GM21515 (cell line): ENCODE data around the gene CBLC.

Experiments
- ATAC-seq: cut with Tn5 transposase; IDR thresholded peaks from one replicate; pipeline ENCODE4 v1.9.1; 2021; ENCODE audit not compliant: unreplicated experiment

CBLC gene

DNA sequence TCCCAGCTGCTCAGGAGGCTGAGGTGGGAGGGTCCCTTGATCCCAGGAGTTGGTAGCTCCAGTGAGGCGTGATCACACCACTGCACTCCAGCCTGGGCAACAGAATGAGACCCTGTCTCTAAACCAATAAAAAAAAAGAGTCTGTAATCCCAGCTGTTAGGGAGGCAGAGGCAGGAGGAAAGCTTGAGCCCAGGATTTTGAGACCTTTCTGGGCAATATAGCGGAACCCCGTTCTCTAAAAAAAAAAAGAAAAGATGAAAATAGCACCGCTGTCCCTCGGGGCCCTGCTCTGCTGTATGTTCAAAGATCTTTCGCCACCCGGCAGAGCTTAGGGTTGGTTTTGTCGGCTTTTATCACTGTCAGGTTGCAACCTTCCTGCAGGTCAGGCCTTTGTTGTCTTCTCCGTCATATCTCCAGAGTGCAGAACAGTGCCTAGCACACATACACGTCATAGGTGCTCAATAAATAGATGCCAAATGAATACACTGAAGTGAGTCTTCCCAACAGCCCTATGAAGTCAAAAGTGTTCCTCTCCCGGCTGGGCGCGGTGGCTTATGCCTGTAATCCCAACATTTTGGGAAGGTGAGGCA lies 17.8 kb downstream of the CBLC start:
- ATAC-seq, result no peak

DNA sequence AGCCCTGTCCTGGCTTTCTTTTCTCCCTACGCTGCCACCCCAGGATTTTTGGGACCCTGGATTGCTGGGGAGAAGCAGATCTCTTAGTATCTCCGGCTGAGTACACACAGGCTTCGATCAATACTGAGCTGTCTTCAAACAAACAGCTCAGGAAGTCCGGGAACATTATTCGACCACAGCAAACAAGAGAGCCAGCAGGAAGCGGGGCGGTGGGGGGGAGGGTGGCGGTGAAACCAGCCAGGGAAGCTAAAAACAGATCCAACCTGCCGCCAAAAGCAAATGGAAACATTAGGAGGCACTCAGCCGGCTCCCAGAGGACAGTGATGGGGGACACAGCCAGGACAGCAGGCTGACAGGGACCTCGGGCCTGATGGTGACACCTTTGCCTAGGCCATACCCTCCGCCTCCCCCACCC lies 19.0 kb downstream of the CBLC start:
- no peak for ATAC-seq

DNA sequence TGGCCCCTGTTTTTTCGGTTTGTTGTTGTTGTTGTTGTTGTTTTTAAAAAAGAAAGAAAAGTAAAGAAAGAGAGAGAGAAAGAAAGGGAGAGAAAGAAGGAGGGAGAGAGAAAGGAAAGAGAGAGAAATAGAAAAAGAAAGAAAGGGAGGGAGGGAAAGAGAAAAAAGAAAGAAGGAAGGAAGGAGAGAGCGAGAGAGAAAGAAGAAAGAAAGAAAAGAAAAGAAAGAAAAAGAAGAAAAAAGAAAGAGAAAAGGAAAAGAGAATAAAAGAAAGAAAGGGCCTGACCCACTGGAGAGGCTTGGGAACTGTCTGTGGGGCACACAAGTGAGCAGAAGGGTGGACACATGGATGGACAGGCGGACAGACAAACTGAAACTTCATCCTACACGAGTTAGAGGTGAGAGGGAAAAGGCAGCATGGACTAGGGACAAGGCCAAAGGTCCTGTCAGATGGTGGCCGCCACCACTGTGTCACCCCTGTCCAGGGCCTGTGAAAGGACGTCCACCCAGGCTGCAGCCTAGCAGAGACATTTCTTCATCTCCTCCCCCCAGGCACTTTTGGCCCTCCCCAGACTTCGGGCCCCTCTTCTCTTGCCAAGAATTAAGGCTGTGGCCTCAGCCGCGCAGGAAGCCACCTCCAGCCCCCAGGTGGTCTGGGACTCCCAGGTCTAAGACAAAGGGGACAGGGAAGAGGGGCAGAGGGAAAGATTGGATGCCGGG lies 22.1 kb downstream of the CBLC start:
- no peak for ATAC-seq

DNA sequence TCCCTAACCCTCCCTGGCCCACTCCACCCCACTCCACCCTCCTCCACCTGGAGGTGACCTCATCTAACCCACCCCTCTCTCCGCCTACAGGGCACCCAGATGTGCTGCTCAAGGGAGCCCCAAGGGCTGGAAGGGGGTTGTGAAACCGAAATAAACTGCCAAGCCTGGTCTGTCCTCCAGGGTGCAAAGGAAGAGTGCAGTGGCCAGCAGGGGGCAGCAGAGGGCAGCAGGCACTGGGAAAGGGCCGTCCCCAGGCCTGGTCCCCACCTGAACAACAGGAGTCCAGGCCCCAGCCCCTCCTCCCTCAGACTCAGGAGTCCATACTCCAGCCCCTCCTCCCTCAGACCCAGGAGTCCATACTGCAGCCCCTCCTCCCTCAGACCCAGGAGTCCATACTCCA lies 22.8 kb downstream of the CBLC start:
- ATAC-seq, result peak; percentile 55

DNA sequence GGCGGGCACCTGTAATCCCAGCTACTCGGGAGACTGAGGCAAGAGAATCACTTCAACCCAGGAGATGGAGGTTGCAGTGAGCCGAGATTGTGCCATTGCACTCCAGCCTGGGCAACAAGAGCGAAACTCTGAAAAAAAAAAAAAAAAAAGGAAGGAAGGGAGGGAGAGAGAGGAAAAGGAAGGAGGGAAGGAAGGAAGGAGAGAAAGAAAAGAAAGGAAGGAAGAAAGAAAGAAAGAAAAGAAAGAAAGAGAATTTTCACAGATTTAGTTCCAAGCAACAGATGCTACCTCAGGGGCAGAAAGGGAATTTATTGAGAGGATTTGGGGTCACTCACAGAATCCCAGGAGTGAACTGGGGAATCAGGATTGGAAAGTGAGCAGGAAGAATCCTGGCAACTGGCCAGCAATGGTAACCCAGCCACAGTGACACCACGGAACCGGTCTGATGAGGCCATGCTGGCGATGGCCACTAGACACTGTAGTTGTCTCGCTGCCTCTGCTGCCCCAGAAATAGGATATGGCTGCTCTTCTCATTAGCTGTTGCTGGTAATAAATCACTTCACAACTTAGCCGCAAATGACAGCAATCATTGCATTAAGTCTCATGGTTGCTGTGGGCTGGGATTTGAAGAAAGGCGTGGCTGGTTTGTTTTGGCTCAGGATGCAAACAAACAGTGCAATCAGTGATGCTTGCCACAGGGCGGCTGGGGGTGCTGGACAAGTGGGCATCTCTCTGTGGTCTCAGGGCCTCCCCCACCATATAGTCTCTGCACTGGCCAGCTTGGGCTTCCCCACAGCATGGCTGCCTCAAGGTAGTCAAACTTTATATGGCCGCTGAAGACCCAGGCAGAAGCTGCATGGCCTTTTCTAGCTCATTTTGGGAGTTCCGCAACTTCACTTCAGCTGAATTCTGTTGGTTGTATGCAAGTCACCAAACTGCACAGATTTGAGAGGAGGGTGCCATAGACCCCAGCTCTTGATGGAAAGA lies 26.0 kb downstream of the CBLC start:
- ATAC-seq, result no peak

DNA sequence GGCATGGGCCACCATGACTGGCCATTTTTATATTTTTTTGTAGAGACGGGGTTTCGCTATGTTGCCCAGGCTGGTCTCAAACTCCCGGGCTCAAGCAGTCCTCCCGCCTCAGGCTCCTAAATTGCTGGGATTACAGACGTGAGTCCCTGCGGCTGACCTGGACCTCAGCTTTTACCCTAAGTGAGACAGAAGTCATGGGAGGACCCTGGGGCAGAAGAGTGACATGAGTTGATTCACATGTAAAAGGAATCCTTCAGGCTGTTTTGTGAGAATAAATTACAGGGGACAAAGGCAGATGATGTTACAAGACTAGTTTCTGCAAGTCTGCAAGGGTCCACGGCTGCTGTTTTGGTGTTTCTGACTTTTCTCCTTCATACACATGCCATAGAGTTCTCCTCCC lies 28.6 kb downstream of the CBLC start:
- no peak for ATAC-seq

DNA sequence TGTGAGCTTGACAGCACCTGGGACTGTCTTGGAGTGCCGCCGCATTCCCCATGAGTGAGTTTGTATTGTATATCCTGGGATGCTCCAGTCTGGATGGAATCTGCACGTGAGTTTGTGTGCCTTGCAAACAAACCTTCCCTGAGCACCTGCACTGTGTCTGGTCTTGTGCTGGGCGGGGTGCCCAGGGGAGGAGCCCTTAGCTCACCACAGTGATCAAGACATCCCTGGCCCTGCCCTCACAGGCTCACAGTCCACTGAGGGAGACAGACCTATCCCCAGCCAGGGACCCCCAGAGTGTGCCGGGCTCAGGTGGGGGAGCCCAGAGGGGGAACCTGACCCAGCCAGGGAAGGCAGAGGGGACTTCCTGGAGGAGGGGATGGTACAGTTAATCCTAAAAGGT lies 29.5 kb downstream of the CBLC start:
- no peak for ATAC-seq

DNA sequence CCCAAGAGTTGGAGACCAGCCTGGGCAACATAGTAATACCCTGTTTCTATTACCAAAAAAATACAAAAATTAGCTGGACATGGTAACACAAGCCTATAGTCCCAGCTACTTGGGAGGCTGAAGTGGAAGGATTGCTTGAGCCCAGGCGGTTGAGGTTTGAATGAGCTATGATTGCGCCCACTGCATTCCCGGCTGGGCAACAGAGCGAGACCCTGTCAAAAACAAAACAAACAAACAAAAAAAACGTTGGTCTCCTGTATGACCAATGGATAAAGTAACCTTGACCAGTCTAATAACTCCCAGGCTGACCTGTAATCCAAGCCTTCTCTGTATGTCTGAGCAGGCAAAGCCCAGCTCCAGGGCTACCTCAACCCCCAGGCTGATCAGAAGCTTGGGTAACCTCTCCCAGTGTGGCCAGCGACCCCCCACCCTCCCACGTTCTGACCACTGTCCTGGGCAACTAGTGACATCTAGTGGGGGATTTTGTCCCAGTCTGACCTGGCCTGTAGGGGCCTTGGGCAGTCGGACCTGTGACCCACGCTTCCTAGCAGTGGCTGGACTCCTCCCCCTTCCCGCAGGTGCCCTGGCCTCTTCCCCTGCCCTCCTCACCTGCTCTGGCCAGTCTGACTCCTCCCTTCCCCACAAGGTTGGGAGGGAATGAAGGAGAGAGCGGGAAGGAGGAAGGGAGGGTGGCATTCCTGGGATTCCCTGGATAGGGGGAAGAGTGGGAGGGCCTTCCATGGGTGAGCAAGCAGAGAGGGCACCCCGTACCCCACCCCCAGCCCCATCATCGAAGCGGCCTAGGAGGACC lies 30.2 kb downstream of the CBLC start:
- no peak for ATAC-seq

DNA sequence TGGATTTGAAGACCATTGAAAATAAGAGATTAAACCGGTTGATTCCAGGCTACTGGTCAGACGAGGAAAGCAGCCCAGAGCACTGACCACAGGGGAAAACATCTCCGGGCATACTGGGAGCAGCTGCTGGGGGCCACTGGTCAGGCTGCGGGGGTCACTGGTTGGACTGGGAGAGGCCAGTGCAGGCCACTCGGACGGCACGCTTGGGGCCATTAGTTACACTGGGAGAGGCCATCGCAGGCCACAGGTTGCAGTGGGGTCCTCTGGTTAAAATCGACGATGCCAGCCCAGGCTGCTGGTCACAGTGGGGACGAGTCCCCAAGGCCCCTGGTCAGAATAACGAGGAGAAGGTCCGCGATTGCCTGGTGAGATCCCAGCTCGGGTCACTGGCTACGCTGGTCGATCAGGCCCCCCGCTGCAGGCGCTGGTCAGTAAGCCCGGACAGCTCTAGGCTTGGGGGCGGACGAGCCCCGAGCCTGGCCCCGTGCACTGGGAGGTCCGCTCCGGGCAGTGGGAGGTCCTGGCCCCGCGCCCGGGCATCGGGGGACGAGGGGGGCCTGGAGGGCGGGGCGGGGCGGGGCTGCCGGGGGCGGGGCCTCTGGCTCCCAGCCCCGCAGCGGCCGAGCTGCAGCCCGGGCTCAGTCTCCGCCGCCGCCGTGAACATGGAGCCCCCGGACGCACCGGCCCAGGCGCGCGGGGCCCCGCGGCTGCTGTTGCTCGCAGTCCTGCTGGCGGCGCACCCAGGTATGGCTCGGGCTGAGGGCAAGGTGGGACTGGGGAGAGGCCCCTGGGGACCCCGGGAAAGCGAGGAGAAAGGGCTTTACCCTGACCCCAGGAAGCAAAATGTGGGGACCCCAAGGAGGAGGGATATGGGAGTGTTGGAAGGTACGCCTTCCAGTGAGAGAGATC lies 31.0 kb downstream of the CBLC start, which contains the start of gene BCAM:
Gene BCAM (plus strand): TSS at position 641 of the 909 bp plus-strand sequence. CDS start 22 bp downstream, at position 663.
- ATAC-seq, result no peak

DNA sequence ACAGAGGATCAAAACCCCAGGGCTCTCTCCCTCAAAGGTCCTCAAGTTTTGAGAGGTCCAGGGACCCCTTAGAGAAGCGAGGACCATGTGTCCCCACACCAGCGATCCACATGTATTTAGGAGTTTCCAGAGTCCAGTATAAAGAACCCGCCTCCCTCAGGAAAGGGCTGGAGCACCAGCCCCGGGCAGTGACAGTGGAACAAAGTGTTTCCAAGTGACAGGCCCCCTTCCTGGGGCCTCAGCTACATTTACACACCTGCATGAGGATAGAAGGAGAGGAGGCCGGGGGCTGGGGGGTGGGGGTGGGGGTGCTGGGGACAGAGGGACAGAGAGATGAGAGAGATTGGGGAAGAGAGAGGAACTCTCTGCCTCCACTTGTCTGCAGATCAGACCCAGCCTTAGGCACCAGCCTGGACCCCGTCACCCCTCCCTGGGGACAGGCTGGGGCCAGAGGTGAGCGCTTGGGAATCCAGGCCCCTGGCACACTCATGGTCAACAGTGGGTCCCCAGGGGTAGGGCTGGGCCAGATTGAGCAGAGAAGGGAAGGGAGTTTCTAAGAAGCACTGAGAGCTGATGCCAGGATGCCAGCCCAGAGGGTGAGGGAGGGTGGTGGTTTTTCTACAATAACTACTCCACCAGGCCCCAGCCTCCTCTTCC lies 32.0 kb downstream of the CBLC start:
- no peak for ATAC-seq

DNA sequence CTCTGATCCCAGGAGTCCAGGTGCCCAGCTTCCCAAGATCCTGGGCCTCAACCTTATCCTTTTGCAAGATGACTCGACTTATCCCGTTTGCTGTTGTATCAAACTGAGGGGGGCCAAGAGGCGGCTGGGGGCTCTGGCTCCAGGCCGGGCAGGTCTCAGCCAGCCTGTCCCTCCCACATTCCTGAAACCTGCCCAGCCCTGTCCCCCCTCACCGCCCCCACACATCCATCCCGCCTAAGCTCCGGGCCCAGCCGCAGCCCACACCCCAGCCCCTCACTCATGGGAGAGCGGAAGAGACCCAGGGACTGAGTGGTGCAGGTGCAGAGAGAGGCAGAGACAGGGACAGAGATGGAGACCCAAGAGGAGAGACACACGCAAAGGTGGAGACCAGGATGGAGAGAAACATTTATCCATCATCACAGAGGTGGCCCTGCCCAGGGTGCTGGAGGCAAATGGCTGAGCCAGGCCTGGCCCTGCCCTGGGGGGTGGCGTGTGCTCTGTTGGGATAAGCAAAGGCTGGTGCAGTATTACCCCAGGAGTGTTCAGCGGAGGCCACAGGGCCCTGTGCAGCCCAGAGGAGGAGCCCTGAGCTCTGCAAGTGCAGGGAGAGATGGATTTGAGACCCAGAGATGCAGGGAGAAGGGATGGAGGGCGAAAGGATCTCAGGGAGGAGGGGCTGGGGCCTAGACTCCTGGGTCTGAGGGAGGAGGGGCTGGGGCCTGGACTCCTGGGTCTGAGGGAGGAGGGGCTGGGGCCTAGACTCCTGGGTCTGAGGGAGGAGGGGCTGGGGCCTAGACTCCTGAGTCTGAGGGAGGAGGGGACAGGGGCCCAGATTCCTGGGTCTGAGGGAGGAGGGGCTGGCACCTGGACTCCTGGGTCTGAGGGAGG lies 32.8 kb downstream of the CBLC start:
- no peak for ATAC-seq

DNA sequence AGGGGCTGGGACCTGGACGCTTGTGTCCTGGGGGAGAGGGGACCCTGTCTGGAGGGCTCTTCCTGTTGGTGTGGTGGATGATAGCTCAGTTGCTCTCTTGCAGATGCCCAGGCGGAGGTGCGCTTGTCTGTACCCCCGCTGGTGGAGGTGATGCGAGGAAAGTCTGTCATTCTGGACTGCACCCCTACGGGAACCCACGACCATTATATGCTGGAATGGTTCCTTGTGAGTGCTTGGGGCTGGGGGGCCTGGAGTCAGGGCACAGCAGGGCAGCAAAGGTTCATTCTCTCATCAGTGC lies 33.4 kb downstream of the CBLC start:
- ATAC-seq, result no peak

DNA sequence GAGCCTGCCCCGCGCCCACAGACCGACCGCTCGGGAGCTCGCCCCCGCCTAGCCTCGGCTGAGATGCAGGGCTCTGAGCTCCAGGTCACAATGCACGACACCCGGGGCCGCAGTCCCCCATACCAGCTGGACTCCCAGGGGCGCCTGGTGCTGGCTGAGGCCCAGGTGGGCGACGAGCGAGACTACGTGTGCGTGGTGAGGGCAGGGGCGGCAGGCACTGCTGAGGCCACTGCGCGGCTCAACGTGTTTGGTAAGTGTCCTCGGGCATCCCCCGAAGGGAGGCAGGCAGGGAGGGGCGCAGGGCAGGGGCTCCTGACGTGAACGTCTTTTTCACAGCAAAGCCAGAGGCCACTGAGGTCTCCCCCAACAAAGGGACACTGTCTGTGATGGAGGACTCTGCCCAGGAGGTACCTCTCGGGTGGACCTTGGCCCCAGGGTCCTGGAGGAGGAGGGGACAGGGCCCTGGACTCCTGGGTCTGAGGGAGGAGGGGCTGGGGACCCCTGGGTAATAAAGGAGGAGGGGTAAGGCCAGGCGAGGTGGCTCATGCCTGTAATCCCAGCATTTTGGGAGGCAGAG lies 34.5 kb downstream of the CBLC start:
- ATAC-seq, result no peak

DNA sequence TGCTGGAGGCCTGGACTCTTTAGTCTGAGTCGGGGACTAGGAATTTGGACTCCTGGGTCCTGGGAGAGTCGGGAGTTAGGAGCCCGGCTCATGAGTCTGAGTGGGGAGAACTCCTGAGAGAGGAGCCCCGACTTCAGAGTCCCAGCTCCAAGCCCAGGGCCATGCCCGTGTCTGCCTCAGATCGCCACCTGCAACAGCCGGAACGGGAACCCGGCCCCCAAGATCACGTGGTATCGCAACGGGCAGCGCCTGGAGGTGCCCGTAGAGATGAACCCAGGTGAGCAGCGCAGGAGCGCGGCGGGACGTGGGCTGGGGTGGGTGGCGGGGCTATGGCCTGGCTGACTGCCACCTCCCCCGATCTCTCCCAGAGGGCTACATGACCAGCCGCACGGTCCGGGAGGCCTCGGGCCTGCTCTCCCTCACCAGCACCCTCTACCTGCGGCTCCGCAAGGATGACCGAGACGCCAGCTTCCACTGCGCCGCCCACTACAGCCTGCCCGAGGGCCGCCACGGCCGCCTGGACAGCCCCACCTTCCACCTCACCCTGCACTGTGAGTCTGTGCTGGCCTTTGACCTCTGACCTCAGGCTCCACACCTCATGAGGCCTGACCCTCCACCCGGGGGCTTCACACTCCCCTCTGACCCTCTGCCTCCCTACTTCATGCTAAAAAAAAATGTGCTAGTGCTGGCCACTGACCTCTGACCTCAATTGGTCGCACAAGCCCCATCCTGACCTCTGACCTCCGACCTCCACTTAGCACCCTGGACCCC lies 35.6 kb downstream of the CBLC start:
- no peak for ATAC-seq

DNA sequence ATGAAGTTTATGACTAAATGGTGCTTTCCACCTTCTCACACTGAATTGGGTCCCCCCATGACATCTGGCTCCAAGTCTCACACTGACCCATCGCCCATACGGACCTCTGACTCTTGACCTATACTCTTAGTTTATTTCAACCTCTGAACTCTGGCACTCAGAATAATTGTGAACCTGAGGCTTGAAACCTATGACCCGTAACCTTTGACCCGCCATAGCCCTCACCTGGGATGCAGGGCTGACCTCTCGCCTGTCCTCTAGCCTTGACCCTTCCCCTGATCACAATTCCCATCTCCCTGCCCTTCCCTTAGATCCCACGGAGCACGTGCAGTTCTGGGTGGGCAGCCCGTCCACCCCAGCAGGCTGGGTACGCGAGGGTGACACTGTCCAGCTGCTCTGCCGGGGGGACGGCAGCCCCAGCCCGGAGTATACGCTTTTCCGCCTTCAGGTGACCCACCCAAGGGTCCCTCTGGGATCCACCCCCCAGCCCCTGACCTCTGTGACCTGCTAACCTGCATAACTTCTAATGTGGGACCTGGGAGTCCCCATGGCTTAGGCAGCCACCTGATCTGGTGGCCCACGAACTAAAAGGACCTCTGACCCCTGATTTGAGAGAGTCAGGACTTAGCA lies 36.3 kb downstream of the CBLC start:
- no peak for ATAC-seq

DNA sequence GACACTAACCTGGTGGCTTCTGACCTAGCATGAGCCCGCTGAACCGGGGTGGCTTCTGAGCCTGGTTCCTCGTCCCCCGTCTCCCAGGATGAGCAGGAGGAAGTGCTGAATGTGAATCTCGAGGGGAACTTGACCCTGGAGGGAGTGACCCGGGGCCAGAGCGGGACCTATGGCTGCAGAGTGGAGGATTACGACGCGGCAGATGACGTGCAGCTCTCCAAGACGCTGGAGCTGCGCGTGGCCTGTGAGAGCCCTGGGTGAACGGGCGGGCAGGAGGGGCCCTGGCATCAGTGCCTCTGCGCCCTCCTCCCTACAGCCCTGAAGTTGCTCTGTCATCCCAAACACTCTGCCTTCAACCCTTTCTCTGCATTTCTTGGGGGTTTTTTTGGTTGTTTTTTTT lies 36.8 kb downstream of the CBLC start:
- ATAC-seq, result no peak

DNA sequence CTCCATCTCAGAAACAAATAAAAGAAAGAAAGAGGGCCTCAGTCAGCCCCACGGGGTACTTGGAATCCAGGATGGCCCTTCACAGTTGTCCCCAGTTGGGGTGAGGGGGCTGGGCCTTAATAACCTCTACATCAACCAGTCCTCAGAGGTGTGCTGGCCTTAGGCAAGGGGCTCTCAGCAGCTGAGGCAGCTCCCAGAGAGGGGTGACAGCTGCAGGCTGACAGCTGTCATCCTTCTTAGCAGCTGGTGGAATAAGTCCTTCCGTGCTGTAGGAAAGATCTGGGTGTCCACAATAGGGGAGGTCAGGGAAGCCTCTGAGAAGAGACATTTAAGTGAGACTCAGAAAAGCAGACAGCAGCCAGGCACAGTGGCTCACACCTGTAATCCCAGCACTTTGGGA lies 38.6 kb downstream of the CBLC start:
- ATAC-seq, result no peak
